ENCODE measurements around the gene SOX10.

SOX10 gene

GRCh38 chr22:37983860-37984791 is at the start of gene SOX10:
Gene SOX10, minus strand, starts transcription at chr22:37984555. Its CDS starts 771 bp downstream, at chr22:37983784.
- DNase-seq (ENCODE audit: low read depth in 4 of 4, low spot score in 1 of 4): no peak

GRCh38 chr22:38033522-38034277 is 49.3 kb upstream of the SOX10 start:
- no peak for DNase-seq (ENCODE audit: low read depth in 4 of 4, low spot score in 1 of 4)

GRCh38 chr22:38032681-38033521 is 48.5 kb upstream of the SOX10 start:
- no peak for DNase-seq (ENCODE audit: low read depth in 4 of 4, low spot score in 1 of 4)

- DNase-seq (ENCODE audit: low read depth in 4 of 4, low spot score in 1 of 4): no peak
Observed at GRCh38 chr22:38031491-38031890, 47.1 kb upstream of the SOX10 start.

GRCh38 chr22:38030311-38031133 is 46.2 kb upstream of the SOX10 start:
- DNase-seq (ENCODE audit: low read depth in 4 of 4, low spot score in 1 of 4): no peak

GRCh38 chr22:38029901-38030300 is 45.5 kb upstream of the SOX10 start:
- DNase-seq (ENCODE audit: low read depth in 4 of 4, low spot score in 1 of 4): no peak

GRCh38 chr22:38029370-38029769 is 45.0 kb upstream of the SOX10 start:
- DNase-seq (ENCODE audit: low read depth in 4 of 4, low spot score in 1 of 4): no peak

GRCh38 chr22:38028344-38029130 is 44.2 kb upstream of the SOX10 start:
- no peak for DNase-seq (ENCODE audit: low read depth in 4 of 4, low spot score in 1 of 4)

- DNase-seq (ENCODE audit: low read depth in 4 of 4, low spot score in 1 of 4): no peak
Observed at GRCh38 chr22:38027487-38027886, 43.1 kb upstream of the SOX10 start.

GRCh38 chr22:38026130-38027111 is 42.1 kb upstream of the SOX10 start:
- DNase-seq (ENCODE audit: low read depth in 4 of 4, low spot score in 1 of 4): no peak

GRCh38 chr22:38025514-38025913 is 41.2 kb upstream of the SOX10 start:
- DNase-seq (ENCODE audit: low read depth in 4 of 4, low spot score in 1 of 4): no peak

- no peak for DNase-seq (ENCODE audit: low read depth in 4 of 4, low spot score in 1 of 4)
Observed at GRCh38 chr22:38023045-38023444, 38.7 kb upstream of the SOX10 start.

- no peak for DNase-seq (ENCODE audit: low read depth in 4 of 4, low spot score in 1 of 4)
Observed at GRCh38 chr22:38021206-38021605, 36.9 kb upstream of the SOX10 start.

- no peak for DNase-seq (ENCODE audit: low read depth in 4 of 4, low spot score in 1 of 4)
Observed at GRCh38 chr22:38018938-38019827, 34.8 kb upstream of the SOX10 start.

GRCh38 chr22:38017939-38018885 is 33.9 kb upstream of the SOX10 start:
- no peak for DNase-seq (ENCODE audit: low read depth in 4 of 4, low spot score in 1 of 4)

- no peak for DNase-seq (ENCODE audit: low read depth in 4 of 4, low spot score in 1 of 4)
Observed at GRCh38 chr22:38017272-38017920, 33.0 kb upstream of the SOX10 start.

All from stimulated activated CD4-positive, alpha-beta T cell treated with anti-CD3 and anti-CD28 coated beads, Interleukin-1b, Interleukin-23, amount 100 ng/mL, for 24 hours (primary cell).